ENCODE results near the gene PRC1. TPM values are rescaled to one million over a fixed set of nuclear protein-coding genes. Genes with fewer than 3 reads are reported as not detected.

PRC1 gene
- total RNA-seq, 1 donor from 2014 or later = 11.8 TPM

- Histone ChIP-seq H3K27ac (ENCODE audit: low read depth, low read length) (no peak overlapping the region), H3K27me3 (ENCODE audit: insufficient read depth, low read length) (no peaks in the 10 kb centered on the region), H4K20me1 (ENCODE audit: insufficient read depth, low read length) (peaks cover 5% of the 10 kb centered on the region), H3K36me3 (ENCODE audit: insufficient read depth, low read length) (peaks cover 16% of the 10 kb centered on the region), H3K9me3 (ENCODE audit: insufficient read depth, low read depth, low read length) (no peaks in the 10 kb centered on the region), H2AFZ (ENCODE audit: low read depth, low read length) (no peak overlapping the region), H3K4me2 (ENCODE audit: low read length) (peak overlapping the region; percentile 96), H3K9ac (ENCODE audit: low read length) (peak overlapping the region; percentile 91), H3K79me2 (ENCODE audit: insufficient read depth, low read length) (peaks cover 3% of the 10 kb centered on the region), H3K4me3 (ENCODE audit: insufficient read depth, low read depth, low read length) (peak overlapping the region; percentile 70), H3K4me1 (ENCODE audit: insufficient read depth, low read length) (peaks cover 26% of the 10 kb centered on the region)
- DNase-seq (ENCODE audit: low read depth) (no peak), FAIRE-seq (no peak)
- no peaks in the 10 kb centered on the region for H3K9me3 Mint-ChIP-seq (ENCODE audit: unreplicated experiment)
- no peaks in the 10 kb centered on the region for H3K4me1 Mint-ChIP-seq (ENCODE audit: low read depth, unreplicated experiment)
- no peaks in the 10 kb centered on the region for H3K27me3 Mint-ChIP-seq (ENCODE audit: low read depth, unreplicated experiment)
- no peak overlapping the region for H3K27ac Mint-ChIP-seq (ENCODE audit: unreplicated experiment)
- peaks cover 13% of the 10 kb centered on the region for H3K36me3 Mint-ChIP-seq (ENCODE audit: low read depth, unreplicated experiment)
- H3K4me3 Mint-ChIP-seq (ENCODE audit: unreplicated experiment) = peak overlapping the region; percentile 76
- TF ChIP-seq EZH2 (IDR thresholded peaks at IDR 0.05; ENCODE audit: insufficient read depth, low read length) = no peak
- TF ChIP-seq, protein P1, sequence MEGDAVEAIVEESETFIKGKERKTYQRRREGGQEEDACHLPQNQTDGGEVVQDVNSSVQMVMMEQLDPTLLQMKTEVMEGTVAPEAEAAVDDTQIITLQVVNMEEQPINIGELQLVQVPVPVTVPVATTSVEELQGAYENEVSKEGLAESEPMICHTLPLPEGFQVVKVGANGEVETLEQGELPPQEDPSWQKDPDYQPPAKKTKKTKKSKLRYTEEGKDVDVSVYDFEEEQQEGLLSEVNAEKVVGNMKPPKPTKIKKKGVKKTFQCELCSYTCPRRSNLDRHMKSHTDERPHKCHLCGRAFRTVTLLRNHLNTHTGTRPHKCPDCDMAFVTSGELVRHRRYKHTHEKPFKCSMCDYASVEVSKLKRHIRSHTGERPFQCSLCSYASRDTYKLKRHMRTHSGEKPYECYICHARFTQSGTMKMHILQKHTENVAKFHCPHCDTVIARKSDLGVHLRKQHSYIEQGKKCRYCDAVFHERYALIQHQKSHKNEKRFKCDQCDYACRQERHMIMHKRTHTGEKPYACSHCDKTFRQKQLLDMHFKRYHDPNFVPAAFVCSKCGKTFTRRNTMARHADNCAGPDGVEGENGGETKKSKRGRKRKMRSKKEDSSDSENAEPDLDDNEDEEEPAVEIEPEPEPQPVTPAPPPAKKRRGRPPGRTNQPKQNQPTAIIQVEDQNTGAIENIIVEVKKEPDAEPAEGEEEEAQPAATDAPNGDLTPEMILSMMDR (IDR thresholded peaks at IDR 0.05; ENCODE audit: insufficient read depth, low read depth, low read length) = no peak
Observed at GRCh38 chr15:90955624-90956273, 38.6 kb downstream of the PRC1 start.

DNA sequence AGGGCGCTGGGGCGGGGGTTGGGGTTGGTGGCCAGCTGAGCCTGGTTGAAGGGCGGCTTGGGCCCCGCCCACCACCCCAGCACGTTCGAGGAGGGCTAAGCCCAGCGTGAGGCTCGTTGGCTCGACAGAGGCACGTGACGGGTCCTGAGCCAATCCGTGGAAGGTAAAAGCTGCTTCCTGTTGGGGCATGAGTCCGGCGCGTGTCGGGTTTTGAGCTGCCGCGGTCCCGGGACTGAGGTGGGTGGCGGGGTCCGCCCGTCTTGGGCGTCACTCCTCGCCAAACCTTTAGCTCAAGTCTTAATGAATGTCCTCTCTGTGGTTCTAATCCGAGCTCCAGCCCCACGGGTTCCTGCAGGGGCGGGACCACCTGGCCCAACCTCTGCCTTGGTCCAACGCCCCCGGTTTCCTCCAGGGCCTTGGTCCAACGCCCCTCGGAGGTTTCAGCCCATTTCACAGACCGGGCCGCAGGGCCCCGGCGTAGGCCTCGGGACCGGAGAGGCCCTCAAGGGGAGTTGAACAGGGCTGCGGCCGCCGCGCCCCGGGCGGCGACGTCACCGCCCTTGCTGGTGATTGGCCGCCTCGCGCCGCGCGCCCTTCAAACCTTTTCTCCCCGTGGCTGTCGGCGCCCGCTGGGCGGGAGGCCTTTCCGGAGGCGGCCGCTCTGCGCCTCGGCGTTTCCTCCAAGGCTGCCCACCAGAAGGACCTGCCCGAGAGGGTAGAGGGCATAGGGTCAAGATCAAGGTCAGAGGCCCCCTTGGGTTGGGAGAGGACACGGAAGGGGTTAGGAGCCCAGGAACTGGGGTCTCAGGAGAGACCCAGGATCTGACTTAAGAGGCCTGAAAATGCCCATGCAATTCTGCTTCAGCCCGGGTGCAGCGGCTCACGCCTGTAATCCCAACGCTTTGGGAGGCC, 39.4 kb downstream of the PRC1 start, which contains the start of gene RCCD1:
Gene RCCD1 (plus strand): TSS at position 173 of the 912 bp plus-strand sequence. CDS start 1,851 bp downstream, outside the sequence.
- Mint-ChIP-seq H3K27ac (ENCODE audit: unreplicated experiment) (peak within 1 kb of the TSS; percentile 53), H3K9me3 (ENCODE audit: unreplicated experiment) (no peaks in the 10 kb centered on the region), H3K4me1 (ENCODE audit: low read depth, unreplicated experiment) (no peaks in the 10 kb centered on the region), H3K36me3 (ENCODE audit: low read depth, unreplicated experiment) (peaks cover 13% of the 10 kb centered on the region), H3K4me3 (ENCODE audit: unreplicated experiment) (peak within 1 kb of the TSS; percentile 84), H3K27me3 (ENCODE audit: low read depth, unreplicated experiment) (no peaks in the 10 kb centered on the region)
- H3K27ac ChIP-seq (ENCODE audit: low read depth, low read length) = peak within 1 kb of the TSS; percentile 90
- peaks cover 3% of the 10 kb centered on the region for H3K79me2 ChIP-seq (ENCODE audit: insufficient read depth, low read length)
- peak within 1 kb of the TSS; percentile 70 for H3K4me3 ChIP-seq (ENCODE audit: insufficient read depth, low read depth, low read length)
- H2AFZ ChIP-seq (ENCODE audit: low read depth, low read length) = peak within 1 kb of the TSS; percentile 80
- peak within 1 kb of the TSS; percentile 91 for H3K9ac ChIP-seq (ENCODE audit: low read length)
- FAIRE-seq = no peak
- H4K20me1 ChIP-seq (ENCODE audit: insufficient read depth, low read length) = peaks cover 5% of the 10 kb centered on the region
- TF ChIP-seq, protein P1 (IDR thresholded peaks at IDR 0.05; ENCODE audit: insufficient read depth, low read depth, low read length) = no peak
- TF ChIP-seq EZH2 (IDR thresholded peaks at IDR 0.05; ENCODE audit: insufficient read depth, low read length) = no peak
- no peaks in the 10 kb centered on the region for H3K27me3 ChIP-seq (ENCODE audit: insufficient read depth, low read length)
- H3K9me3 ChIP-seq (ENCODE audit: insufficient read depth, low read depth, low read length) = no peaks in the 10 kb centered on the region
- peak; percentile 90 for DNase-seq (ENCODE audit: low read depth)
- peak within 1 kb of the TSS; percentile 96 for H3K4me2 ChIP-seq (ENCODE audit: low read length)
- H3K4me1 ChIP-seq (ENCODE audit: insufficient read depth, low read length) = peaks cover 26% of the 10 kb centered on the region
- peaks cover 16% of the 10 kb centered on the region for H3K36me3 ChIP-seq (ENCODE audit: insufficient read depth, low read length)

All from astrocyte (in vitro differentiated cells and primary cell).